Esophagus squamous epithelium (tissue), 5 donors: Measurements from ENCODE around the gene PANK1. TPM values are rescaled to one million over a fixed set of nuclear protein-coding genes. Genes with fewer than 3 reads are reported as not detected.
A peak's percentile ranks its signal among the peaks of the same experiment; 100 is the strongest.

ENCODE experiments used
- DNase-seq: peaks from one replicate; lab custom pipeline; 2025; lab: John Stamatoyannopoulos, UW
- H3K27ac ChIP-seq, 4 donors: fragments of 200-600 bp; sonication (generic); one replicate each; pipeline ENCODE4 v1.5.1; 2016 to 2019; ENCODE audit warnings: mild to moderate bottlenecking in 1 of 4
- H3K27me3 ChIP-seq, 4 donors: fragments of 200-600 bp; sonication (generic); 1 replicate in 3 of 4; 2 replicates in 1 of 4; pipeline versions ENCODE4 v1.5.1 to v1.6.0; 2017 to 2021; ENCODE audit warnings: antibody characterized with exemption in 1 of 4
- H3K36me3 ChIP-seq, 3 donors: fragments of 200-600 bp; sonication (generic); one replicate each; pipeline ENCODE4 v1.5.1; 2016 to 2019
- H3K4me1 ChIP-seq, 3 donors: fragments of 200-600 bp; sonication (generic); one replicate each; pipeline ENCODE4 v1.5.1; 2017 to 2019
- H3K4me3 ChIP-seq, 4 donors: fragments of 200-600 bp; sonication (generic); 1 replicate in 3 of 4; 2 replicates in 1 of 4; pipeline ENCODE4 v1.5.1; 2016 to 2019; ENCODE audit warnings: mild to moderate bottlenecking in 2 of 4, moderate library complexity in 1 of 4
- H3K9me3 ChIP-seq, 3 donors: fragments of 200-600 bp; sonication (generic); one replicate each; pipeline ENCODE4 v1.5.1; 2016 to 2019
- POLR2A ChIP-seq, 4 donors: fragments of 450-650 bp; IDR thresholded peaks; one replicate each; pipeline ENCODE4 v1.6.1; 2017; ENCODE audit warnings: antibody characterized with exemption in 4 of 4, mild to moderate bottlenecking in 4 of 4, moderate library complexity in 3 of 4
- WGBS, 2 donors: methylation state at CpG; one replicate each; pipeline ENCODE4 v1.1.5; 2018; 5-methylcytosine and 5-hydroxymethylcytosine counted together
- intact Hi-C: fragments of 100-400 bp; cut with DNase I; formaldehyde crosslinking; loops from one replicate; pipeline ENCODE4 v1.15.0; 2022
- total RNA-seq, 4 donors: library from RNA; depleted of rRNA; stranded (reverse); fragments of >200 nt; gene quantifications; one replicate each; pipeline ENCODE4 v1.1.0, GENCODE V29; 2016
- TF ChIP-seq, protein P1 (sequence below), 6 experiments: fragments of 450-650 bp in 4 of 6; fragments of 200-600 bp in 2 of 6; sonication (generic) in 2 of 6; IDR thresholded peaks; one replicate each; pipeline ENCODE4 v1.5.1; 2016 to 2019; ENCODE audit warnings: antibody characterized with exemption in 6 of 6, mild to moderate bottlenecking in 4 of 6, moderate library complexity in 4 of 6
- donor health status: DM: yes; HTN: yes; CAD: no.

The PANK1 gene
- total RNA-seq, 4 donors from 2014 or later, result 5.8 to 12.6 (median 7.9) TPM

DNA sequence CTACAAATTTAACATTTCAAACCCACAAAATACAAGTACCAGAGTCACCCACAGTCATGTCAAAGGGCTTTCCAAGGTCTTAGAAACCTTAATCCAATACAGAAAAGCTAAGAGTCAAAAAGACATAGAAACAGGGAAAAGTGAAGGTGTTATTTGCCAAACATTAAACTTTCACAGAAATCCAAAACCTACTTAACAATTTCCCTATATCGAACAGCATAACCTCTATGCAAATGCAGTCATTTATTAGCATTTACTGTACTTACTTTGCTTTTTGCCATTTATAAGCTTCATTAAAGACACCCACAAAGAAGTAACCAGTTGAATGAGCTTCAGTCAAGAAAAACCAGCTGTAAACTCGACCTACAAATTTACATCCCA lies 1.6 kb downstream of the PANK1 start:
- intact Hi-C loops, result no loop called here
- WGBS, 2 donors, result 2 to 3% methylated on average over 2 of the region's 2 CpGs
- Histone ChIP-seq H3K4me3 (peak overlapping the region; percentile 63 to 93 (median 72)), H3K9me3 (no peaks in the 10 kb centered on the region), H3K36me3 (no peaks in the 10 kb centered on the region), H3K27ac (peak overlapping the region; percentile 77 to 94 (median 86)), H3K27me3 (no peaks in the 10 kb centered on the region), H3K4me1 (peaks cover 0 to 23% (median 4%) of the 10 kb centered on the region in 3 donors)
- no peak for DNase-seq
- no peak for TF ChIP-seq POLR2A (IDR thresholded peaks at IDR 0.05)
- TF ChIP-seq, protein P1, sequence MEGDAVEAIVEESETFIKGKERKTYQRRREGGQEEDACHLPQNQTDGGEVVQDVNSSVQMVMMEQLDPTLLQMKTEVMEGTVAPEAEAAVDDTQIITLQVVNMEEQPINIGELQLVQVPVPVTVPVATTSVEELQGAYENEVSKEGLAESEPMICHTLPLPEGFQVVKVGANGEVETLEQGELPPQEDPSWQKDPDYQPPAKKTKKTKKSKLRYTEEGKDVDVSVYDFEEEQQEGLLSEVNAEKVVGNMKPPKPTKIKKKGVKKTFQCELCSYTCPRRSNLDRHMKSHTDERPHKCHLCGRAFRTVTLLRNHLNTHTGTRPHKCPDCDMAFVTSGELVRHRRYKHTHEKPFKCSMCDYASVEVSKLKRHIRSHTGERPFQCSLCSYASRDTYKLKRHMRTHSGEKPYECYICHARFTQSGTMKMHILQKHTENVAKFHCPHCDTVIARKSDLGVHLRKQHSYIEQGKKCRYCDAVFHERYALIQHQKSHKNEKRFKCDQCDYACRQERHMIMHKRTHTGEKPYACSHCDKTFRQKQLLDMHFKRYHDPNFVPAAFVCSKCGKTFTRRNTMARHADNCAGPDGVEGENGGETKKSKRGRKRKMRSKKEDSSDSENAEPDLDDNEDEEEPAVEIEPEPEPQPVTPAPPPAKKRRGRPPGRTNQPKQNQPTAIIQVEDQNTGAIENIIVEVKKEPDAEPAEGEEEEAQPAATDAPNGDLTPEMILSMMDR (IDR thresholded peaks at IDR 0.05), result no peak

DNA sequence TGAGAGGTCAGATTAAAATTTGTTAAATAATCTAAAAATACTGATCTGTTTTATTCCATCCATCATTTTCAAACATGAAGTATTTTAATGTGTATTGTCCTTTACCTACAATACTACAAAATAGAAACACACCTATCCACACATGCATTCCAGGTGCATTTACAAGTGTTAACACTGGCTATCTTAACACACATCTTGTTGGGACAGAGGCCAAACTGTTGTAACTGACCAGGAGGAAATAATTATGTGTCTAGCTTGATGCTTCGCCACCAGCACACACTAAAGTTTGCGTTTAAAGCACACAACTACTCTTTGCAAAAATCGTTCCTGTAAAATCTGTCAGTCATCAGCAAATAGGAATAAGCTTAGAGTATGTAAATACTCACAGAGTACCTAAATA lies 2.8 kb downstream of the PANK1 start:
- no peak for DNase-seq
- peaks cover 0 to 23% (median 4%) of the 10 kb centered on the region in 3 donors for H3K4me1 ChIP-seq
- no peak overlapping the region for H3K4me3 ChIP-seq
- H3K27me3 ChIP-seq, result no peaks in the 10 kb centered on the region
- WGBS, 2 donors, result 67% methylated on average over 3 of the region's 3 CpGs
- no peaks in the 10 kb centered on the region for H3K9me3 ChIP-seq
- H3K27ac ChIP-seq, result no peak overlapping the region
- TF ChIP-seq, protein P1 (IDR thresholded peaks at IDR 0.05), result no peak
- TF ChIP-seq POLR2A (IDR thresholded peaks at IDR 0.05), result no peak
- no peaks in the 10 kb centered on the region for H3K36me3 ChIP-seq
- intact Hi-C loops, result no loop called here

DNA sequence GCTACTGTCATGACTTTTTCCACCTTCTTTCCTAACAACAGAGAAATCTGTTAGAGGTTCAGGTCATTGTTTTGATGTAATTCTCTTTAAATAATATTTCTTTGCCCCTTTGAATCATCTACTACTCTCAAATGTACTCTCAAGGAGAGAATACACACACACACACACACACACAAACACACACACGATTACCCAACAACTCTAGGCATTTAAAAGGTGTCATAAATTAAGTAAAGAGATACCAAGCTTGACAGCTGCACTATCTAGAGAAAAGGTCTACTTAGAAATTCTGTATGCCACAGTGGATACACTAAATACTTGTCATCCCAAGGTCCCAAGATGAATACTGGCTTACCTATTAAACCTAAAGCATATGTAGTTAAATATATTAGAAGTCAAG lies 4.8 kb downstream of the PANK1 start:
- WGBS, 2 donors, result 73 to 100% methylated on average over 1 of the region's 1 CpG
- Histone ChIP-seq H3K27ac (no peak overlapping the region), H3K27me3 (no peaks in the 10 kb centered on the region), H3K4me1 (peaks cover 0 to 10% (median 0%) of the 10 kb centered on the region in 3 donors), H3K4me3 (no peak overlapping the region), H3K36me3 (no peaks in the 10 kb centered on the region), H3K9me3 (no peaks in the 10 kb centered on the region)
- no peak for DNase-seq
- TF ChIP-seq, protein P1 (IDR thresholded peaks at IDR 0.05), result no peak
- no peak for TF ChIP-seq POLR2A (IDR thresholded peaks at IDR 0.05)
- intact Hi-C loops, result no loop called here

DNA sequence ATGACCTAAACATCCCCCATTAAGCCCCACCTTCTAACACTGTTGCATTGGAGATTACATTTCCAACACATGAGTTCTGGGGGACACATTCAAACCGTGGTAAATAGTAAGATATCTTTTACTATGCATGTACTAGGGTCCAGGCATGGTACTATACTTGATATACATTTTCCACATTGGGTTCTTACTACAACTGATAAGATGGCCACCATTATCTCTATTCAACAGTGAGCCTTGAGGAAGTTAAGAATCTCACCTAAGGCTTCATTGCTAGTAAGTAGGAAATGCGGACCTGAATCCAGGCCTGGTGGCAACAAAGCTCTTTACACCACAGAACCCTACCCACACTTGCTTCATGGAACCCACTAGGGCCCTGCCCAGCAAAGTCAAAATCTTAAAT lies 5.7 kb downstream of the PANK1 start:
- Histone ChIP-seq H3K4me1 (peaks cover 0 to 10% (median 0%) of the 10 kb centered on the region in 3 donors), H3K27ac (no peak overlapping the region), H3K36me3 (peaks cover 0 to 5% (median 0%) of the 10 kb centered on the region in 3 donors), H3K9me3 (no peaks in the 10 kb centered on the region), H3K4me3 (no peak overlapping the region), H3K27me3 (no peaks in the 10 kb centered on the region)
- TF ChIP-seq, protein P1 (IDR thresholded peaks at IDR 0.05), result no peak
- no peak for TF ChIP-seq POLR2A (IDR thresholded peaks at IDR 0.05)
- no peak for DNase-seq
- intact Hi-C loops, result no loop called here
- 94 to 97% methylated on average over 2 of the region's 2 CpGs for WGBS, 2 donors

DNA sequence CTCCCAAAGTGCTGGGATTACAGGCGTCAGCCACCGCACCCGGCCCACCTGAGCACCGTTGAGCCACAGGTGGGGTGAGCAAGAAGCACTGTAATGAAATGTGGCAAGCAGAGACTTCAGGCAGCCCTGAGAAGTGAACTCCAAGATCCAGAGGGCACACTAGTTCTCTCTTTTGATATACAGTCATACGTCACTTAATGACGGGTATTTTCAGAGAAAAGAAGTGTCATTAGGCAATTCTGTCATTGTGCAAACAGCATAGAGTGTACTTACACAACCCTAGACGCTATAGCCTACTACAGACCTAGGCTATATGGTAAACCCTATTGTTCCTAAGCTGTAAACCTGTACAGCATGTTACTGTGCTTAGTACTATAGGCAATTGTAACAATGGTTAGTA lies 7.9 kb downstream of the PANK1 start:
- Histone ChIP-seq H3K27ac (no peak overlapping the region), H3K4me3 (no peak overlapping the region), H3K36me3 (peaks cover 0 to 11% (median 0%) of the 10 kb centered on the region in 3 donors), H3K9me3 (no peaks in the 10 kb centered on the region), H3K27me3 (no peaks in the 10 kb centered on the region), H3K4me1 (no peaks in the 10 kb centered on the region)
- DNase-seq, result no peak
- TF ChIP-seq POLR2A (IDR thresholded peaks at IDR 0.05), result no peak
- TF ChIP-seq, protein P1 (IDR thresholded peaks at IDR 0.05), result no peak
- intact Hi-C loops, result no loop called here
- WGBS, 2 donors, result 83 to 95% methylated on average over 4 of the region's 7 CpGs
